Rectal smooth muscle tissue (tissue), 1 donor: ENCODE results near the gene LINC01488.

Experiments used
- H3K27ac ChIP-seq: one replicate; pipeline ENCODE4 v1.7.0; 2013; ENCODE audit warnings: low read depth, low read length, inconsistent platforms
- H3K27me3 ChIP-seq: one replicate; pipeline ENCODE4 v1.7.0; 2013; ENCODE audit warnings: low read length; ENCODE audit not compliant: control insufficient read depth, insufficient read depth
- H3K36me3 ChIP-seq: one replicate; pipeline ENCODE4 v1.7.0; 2013; ENCODE audit warnings: low read length; ENCODE audit not compliant: control insufficient read depth, insufficient read depth
- H3K4me1 ChIP-seq: one replicate; pipeline ENCODE4 v1.7.0; 2013; ENCODE audit warnings: low read length; ENCODE audit not compliant: control insufficient read depth, insufficient read depth
- H3K4me3 ChIP-seq: one replicate; pipeline ENCODE4 v1.7.0; 2013; ENCODE audit warnings: low read length
- H3K9ac ChIP-seq: one replicate; pipeline ENCODE4 v1.7.0; 2013; ENCODE audit warnings: low read length

The LINC01488 gene

DNA sequence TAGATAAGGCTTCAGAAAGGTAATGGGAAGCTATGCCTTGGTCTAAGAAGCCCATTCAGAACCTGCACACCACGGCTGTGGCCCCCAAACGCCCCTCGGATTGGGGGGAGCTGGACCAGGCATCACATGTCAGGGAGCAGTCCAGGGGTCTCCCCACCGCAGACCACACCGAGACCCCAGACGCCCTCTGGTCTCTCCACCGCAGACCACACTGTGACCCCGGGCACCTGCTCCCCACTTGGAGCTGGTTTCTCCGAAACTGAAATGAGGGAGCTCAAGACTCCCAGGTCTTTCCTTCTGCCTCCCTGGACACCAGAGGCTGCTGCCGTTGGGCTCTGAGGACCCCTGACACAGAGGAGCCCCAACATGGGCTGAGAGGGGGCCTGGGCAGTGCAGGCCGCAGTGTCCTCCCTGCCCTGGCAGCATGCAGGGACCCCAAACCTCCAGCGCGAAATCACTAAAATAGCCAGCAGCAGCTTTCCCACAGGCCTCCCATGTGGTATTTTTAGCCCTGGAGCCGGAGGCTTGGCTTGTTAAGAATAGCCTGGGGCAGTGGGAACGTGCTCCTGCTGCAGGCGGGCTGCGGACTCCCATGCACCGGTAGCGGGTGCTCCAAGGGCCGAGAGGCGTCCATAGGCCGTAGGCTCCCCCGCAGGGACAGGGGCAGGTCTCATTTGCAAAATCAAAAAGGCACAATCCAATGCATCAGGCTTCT lies 7.7 kb downstream of the LINC01488 start:
- no peak overlapping the region for H3K27ac ChIP-seq
- no peaks in the 10 kb centered on the region for H3K36me3 ChIP-seq
- H3K27me3 ChIP-seq = no peaks in the 10 kb centered on the region
- H3K4me3 ChIP-seq = no peak overlapping the region
- peaks cover 8% of the 10 kb centered on the region for H3K4me1 ChIP-seq
- no peak overlapping the region for H3K9ac ChIP-seq

DNA sequence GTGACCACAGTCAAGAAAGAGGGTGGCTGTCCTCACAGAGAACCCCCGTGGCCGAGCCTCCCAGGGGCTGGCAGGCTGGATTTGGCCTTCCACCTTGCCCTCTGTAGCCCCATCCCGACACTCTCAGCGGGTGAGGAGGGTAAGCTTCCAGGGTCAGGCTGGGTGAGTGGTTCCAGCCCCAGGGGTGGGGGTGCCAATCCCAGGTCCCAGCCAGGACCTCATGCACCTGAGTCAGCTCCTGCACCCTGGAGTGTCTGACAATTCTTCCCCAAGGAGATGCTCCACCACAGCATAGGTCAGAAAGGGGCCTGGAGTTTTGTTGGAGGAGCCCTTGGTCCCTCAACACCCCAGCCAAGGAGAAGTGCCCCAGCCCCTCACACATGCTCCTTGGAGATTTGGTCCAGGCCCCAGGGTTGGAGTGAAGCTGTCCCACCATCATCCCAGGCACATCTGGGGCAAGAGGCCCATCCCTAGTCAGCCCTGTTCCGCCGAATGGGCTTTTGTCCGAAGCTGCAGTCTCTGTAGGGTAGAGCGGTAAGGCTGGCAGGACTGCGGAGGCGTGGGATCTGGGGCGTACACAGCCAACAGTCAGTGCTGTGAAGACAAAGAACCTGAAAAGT lies 8.4 kb downstream of the LINC01488 start:
- no peak overlapping the region for H3K27ac ChIP-seq
- H3K4me3 ChIP-seq = no peak overlapping the region
- no peaks in the 10 kb centered on the region for H3K27me3 ChIP-seq
- no peak overlapping the region for H3K9ac ChIP-seq
- H3K4me1 ChIP-seq = peaks cover 8% of the 10 kb centered on the region
- H3K36me3 ChIP-seq = no peaks in the 10 kb centered on the region

GRCh38 chr11:69490516-69490915 lies 9.1 kb downstream of the LINC01488 start:
- Histone ChIP-seq H3K27ac (no peak overlapping the region), H3K36me3 (no peaks in the 10 kb centered on the region), H3K4me1 (peaks cover 8% of the 10 kb centered on the region), H3K4me3 (no peak overlapping the region), H3K9ac (no peak overlapping the region), H3K27me3 (no peaks in the 10 kb centered on the region)

GRCh38 chr11:69491071-69492031 lies 9.9 kb downstream of the LINC01488 start:
- peaks cover 10% of the 10 kb centered on the region for H3K4me1 ChIP-seq
- no peak overlapping the region for H3K9ac ChIP-seq
- no peak overlapping the region for H3K27ac ChIP-seq
- no peaks in the 10 kb centered on the region for H3K36me3 ChIP-seq
- no peak overlapping the region for H3K4me3 ChIP-seq
- no peaks in the 10 kb centered on the region for H3K27me3 ChIP-seq

DNA sequence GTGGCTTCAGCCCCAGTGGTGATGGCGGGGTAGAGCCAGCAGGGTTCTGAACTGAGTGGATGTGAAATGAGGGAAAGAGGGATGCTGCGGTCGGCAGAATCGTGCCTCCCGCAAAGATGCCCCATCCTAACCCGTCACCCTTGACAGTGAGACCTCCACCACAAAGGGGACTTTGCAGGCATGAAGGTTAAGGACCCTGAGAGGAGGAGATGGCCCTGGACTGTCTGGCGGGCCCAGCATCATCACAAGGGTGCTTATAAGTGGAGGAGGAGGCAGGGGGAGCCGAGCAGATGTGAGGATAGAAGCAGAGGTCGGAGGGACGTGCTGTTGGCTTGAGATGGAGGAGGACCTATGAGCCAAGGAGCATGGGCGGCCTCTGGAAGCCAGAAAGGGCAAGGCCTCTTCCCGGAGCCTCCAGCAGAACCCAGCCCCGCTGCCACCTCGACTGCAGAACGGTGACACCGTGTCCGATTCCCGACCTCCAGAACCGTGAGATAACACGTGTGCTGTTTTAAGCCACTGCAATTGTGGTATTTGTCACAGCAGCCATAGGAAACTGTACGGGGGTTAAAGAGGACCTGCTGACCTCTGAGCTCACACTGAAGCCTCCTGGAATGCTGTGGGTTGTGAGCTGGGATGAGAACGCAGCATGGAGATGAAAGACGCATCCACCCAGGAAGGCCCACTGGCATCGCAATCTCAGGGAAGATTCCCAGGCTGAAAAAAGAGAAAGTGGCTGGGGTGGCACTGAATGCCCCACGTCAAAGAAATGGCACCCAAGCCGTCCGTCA lies 10.9 kb downstream of the LINC01488 start:
- Histone ChIP-seq H3K27me3 (no peaks in the 10 kb centered on the region), H3K36me3 (no peaks in the 10 kb centered on the region), H3K4me3 (no peak overlapping the region), H3K9ac (no peak overlapping the region), H3K4me1 (peaks cover 18% of the 10 kb centered on the region), H3K27ac (no peak overlapping the region)

DNA sequence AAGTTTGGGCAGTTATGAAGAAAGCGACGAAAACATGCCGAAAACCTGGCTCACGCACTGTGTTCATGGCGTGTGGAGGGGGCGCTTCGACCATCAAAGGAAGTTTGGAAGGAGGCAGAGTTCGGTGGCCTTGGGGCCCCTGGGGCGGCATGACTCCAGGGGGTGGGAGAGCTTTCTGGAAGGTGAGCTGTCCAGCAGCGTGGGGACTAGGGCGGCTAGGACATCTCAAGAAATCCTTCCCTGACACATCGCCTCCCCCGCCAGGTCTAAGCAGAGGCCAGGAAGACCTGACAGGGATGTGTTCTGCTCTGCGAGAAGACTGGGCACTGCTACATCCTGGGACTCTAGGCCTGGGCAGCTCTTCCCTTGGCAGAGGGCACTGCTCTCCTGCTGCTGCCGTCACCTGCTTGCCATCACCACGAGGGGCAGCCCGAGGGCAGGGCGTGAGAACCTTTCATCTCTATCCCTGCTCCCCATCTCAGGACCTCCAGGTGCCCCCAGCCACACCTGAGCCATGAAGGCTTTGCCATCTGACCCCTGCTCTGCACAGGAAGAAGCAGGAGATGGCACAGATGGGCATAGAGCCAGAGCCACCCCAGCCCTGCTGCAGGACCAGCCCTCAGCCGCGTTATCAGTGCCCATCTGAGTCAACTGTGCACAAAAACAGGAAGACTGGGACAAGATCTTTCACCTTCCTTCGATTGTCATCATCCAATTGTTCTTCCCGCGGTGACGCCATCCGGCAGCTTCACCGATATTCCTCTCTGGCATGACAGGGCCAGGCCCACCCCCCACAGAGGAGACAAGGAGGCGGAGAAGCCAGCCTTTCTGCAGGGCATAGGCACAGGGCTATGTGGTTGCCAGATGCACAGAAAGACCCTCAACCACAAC lies 12.7 kb downstream of the LINC01488 start:
- H3K27me3 ChIP-seq = no peaks in the 10 kb centered on the region
- H3K4me1 ChIP-seq = peaks cover 17% of the 10 kb centered on the region
- no peaks in the 10 kb centered on the region for H3K36me3 ChIP-seq
- no peak overlapping the region for H3K27ac ChIP-seq
- no peak overlapping the region for H3K9ac ChIP-seq
- no peak overlapping the region for H3K4me3 ChIP-seq

- peaks cover 13% of the 10 kb centered on the region for H3K4me1 ChIP-seq
- no peak overlapping the region for H3K9ac ChIP-seq
- no peak overlapping the region for H3K27ac ChIP-seq
- H3K36me3 ChIP-seq = no peaks in the 10 kb centered on the region
- no peaks in the 10 kb centered on the region for H3K27me3 ChIP-seq
- H3K4me3 ChIP-seq = no peak overlapping the region
Measured at GRCh38 chr11:69494851-69495250, 13.4 kb downstream of the LINC01488 start.

DNA sequence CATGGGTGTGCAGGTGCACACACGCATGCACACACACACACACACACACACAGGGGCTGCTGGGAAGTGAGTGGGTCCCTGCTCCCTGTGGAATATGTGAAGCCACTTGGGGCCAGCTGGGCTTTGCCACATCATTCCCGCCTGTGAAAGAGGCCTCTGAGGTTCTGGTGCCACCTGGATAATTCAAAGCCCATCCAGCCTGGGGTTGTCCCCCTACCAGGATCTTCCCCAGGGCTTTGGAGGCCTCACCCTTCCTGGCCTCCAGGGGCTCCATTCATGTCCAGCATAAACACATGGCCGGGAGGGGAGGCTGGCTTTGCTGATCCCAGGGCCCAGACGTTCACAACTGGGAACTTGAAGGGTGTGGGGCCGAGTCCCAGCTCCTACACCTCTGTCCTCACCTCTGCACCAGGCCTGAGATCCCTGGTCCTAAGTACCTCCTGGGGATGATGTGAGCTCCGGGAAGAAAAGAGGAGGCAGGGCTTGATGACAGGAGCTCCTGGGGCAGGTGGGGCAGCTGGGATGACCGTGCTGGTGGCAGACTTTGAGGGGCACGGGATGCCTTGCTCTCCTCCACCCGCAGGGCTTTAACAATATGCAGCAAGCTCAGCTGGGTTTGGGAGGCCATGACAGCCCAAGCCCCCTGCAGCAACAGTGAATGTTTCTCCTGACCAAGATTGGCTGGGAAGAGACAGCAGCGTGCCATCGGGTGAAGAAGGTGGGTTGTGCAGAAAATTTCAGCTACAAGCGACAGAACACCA lies 14.2 kb downstream of the LINC01488 start:
- Histone ChIP-seq H3K4me1 (peaks cover 13% of the 10 kb centered on the region), H3K27me3 (peaks cover 1% of the 10 kb centered on the region), H3K36me3 (no peaks in the 10 kb centered on the region), H3K9ac (no peak overlapping the region), H3K27ac (no peak overlapping the region), H3K4me3 (no peak overlapping the region)

- H3K27me3 ChIP-seq = peaks cover 2% of the 10 kb centered on the region
- no peaks in the 10 kb centered on the region for H3K36me3 ChIP-seq
- H3K4me1 ChIP-seq = peaks cover 13% of the 10 kb centered on the region
- H3K4me3 ChIP-seq = no peak overlapping the region
- no peak overlapping the region for H3K9ac ChIP-seq
- peak overlapping the region; percentile 60 for H3K27ac ChIP-seq
Measured at GRCh38 chr11:69496202-69496557, 14.7 kb downstream of the LINC01488 start.

DNA sequence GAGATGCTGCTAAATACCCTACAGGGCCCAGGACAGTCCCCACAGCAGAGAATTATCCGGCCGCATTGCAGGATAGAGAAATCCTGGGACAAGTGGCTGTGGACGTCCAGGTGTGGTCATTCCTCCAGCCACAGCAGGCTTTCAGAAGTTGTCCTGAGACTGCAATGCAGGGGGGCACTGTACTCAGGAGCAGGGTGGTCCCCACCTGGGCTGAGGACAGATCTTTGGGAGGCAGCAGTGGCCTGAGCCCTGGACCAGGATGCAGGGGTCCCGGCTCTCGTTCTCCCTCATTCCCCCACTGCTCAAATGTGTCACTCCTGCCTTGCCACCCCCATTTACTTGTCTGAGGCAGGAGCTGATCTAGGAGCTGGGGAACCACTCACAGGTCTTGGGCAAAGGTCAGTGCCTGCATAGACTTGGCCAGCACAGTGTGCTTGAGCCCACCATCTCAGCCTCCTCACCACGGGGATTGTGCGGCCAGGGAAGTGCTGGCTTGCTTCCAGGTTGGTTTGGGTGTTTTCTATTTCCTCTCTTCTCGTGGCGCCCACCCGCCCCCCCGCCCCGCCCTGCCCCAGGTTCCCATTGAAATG lies 15.3 kb downstream of the LINC01488 start:
- H3K36me3 ChIP-seq = no peaks in the 10 kb centered on the region
- peaks cover 13% of the 10 kb centered on the region for H3K4me1 ChIP-seq
- no peak overlapping the region for H3K4me3 ChIP-seq
- H3K27ac ChIP-seq = peak overlapping the region; percentile 60
- no peak overlapping the region for H3K9ac ChIP-seq
- H3K27me3 ChIP-seq = peaks cover 2% of the 10 kb centered on the region
